WERI-Rb-1 (cell line): ENCODE data around the gene ADORA3.

ENCODE experiments used
- DNase-seq: peaks from one replicate; pipeline ENCODE4 v3.0.0-alpha.2; 2020
- H3K27ac ChIP-seq: fragments of 250-450 bp; sonication (Bioruptor Pico); 2 replicates; pipeline ENCODE4 v1.5.1; 2020; ENCODE audit warnings: mild to moderate bottlenecking, moderate library complexity
- H3K27me3 ChIP-seq: fragments of 250-450 bp; sonication (Bioruptor Pico); 2 replicates; pipeline ENCODE4 v1.5.1; 2021; ENCODE audit warnings: mild to moderate bottlenecking, low read depth, moderate library complexity; ENCODE audit not compliant: insufficient read depth, severe bottlenecking
- H3K36me3 ChIP-seq: fragments of 250-450 bp; sonication (Bioruptor Pico); 2 replicates; pipeline ENCODE4 v1.5.1; 2020; ENCODE audit warnings: mild to moderate bottlenecking, moderate library complexity
- H3K4me3 ChIP-seq: 2 replicates; pipeline ENCODE4 v1.5.1; 2011; ENCODE audit warnings: low read depth, mild to moderate bottlenecking, control low read depth, low read length
- H3K9me3 ChIP-seq: fragments of 250-450 bp; sonication (Bioruptor Pico); 2 replicates; pipeline ENCODE4 v1.5.1; 2021; ENCODE audit warnings: mild to moderate bottlenecking, moderate library complexity; ENCODE audit not compliant: severe bottlenecking
- CTCF ChIP-seq: IDR thresholded peaks from 2 replicates; pipeline ENCODE4 v1.5.1; 2011; ENCODE audit warnings: low read depth, mild to moderate bottlenecking, control low read depth, inconsistent platforms, low read length

ADORA3 gene

GRCh38 chr1:111471012-111471411 lies 32.4 kb downstream of the ADORA3 start:
- H3K27me3 ChIP-seq: no peaks in the 10 kb centered on the region
- no peak for DNase-seq
- no peak for TF ChIP-seq CTCF
- no peaks in the 10 kb centered on the region for H3K36me3 ChIP-seq
- no peaks in the 10 kb centered on the region for H3K9me3 ChIP-seq
- H3K27ac ChIP-seq: no peak overlapping the region
- no peak overlapping the region for H3K4me3 ChIP-seq

- no peaks in the 10 kb centered on the region for H3K36me3 ChIP-seq
- no peak overlapping the region for H3K27ac ChIP-seq
- H3K27me3 ChIP-seq: no peaks in the 10 kb centered on the region
- H3K4me3 ChIP-seq: no peak overlapping the region
- H3K9me3 ChIP-seq: no peaks in the 10 kb centered on the region
- DNase-seq: no peak
- TF ChIP-seq CTCF: no peak
These were observed 32.8 kb downstream of the ADORA3 start for GRCh38 chr1:111470596-111470995.

GRCh38 chr1:111469539-111469938 lies 33.9 kb downstream of the ADORA3 start:
- H3K27ac ChIP-seq: no peak overlapping the region
- no peak for TF ChIP-seq CTCF
- no peaks in the 10 kb centered on the region for H3K9me3 ChIP-seq
- H3K36me3 ChIP-seq: no peaks in the 10 kb centered on the region
- H3K4me3 ChIP-seq: no peak overlapping the region
- H3K27me3 ChIP-seq: no peaks in the 10 kb centered on the region
- no peak for DNase-seq

GRCh38 chr1:111468717-111469100 lies 34.7 kb downstream of the ADORA3 start:
- no peaks in the 10 kb centered on the region for H3K9me3 ChIP-seq
- no peak overlapping the region for H3K27ac ChIP-seq
- TF ChIP-seq CTCF: no peak

GRCh38 chr1:111467865-111468716 lies 35.3 kb downstream of the ADORA3 start:
- H3K4me3 ChIP-seq: no peak overlapping the region
- no peak for TF ChIP-seq CTCF
- no peak overlapping the region for H3K27ac ChIP-seq
- no peaks in the 10 kb centered on the region for H3K9me3 ChIP-seq
- no peak for DNase-seq
- H3K36me3 ChIP-seq: no peaks in the 10 kb centered on the region
- H3K27me3 ChIP-seq: no peaks in the 10 kb centered on the region

More at GRCh38 chr1:111468717-111469100, 34.7 kb downstream of the ADORA3 start:
- no peaks in the 10 kb centered on the region for H3K36me3 ChIP-seq
- DNase-seq: no peak
- H3K27me3 ChIP-seq: no peaks in the 10 kb centered on the region
- no peak overlapping the region for H3K4me3 ChIP-seq

- H3K27ac ChIP-seq: no peak overlapping the region
- H3K27me3 ChIP-seq: no peaks in the 10 kb centered on the region
- no peak for DNase-seq
- H3K4me3 ChIP-seq: no peak overlapping the region
- peaks cover 6% of the 10 kb centered on the region for H3K36me3 ChIP-seq
- no peaks in the 10 kb centered on the region for H3K9me3 ChIP-seq
- no peak for TF ChIP-seq CTCF
These were observed 37.0 kb downstream of the ADORA3 start for GRCh38 chr1:111466480-111466879.
